Brain pericyte (primary cell): ENCODE data around the gene CDKN2B.

Experiments used
- DNase-seq: peaks from one replicate; pipeline ENCODE4 v3.0.0-alpha.2; 2012; ENCODE audit warnings: low read depth, low spot score

Gene CDKN2B

DNA sequence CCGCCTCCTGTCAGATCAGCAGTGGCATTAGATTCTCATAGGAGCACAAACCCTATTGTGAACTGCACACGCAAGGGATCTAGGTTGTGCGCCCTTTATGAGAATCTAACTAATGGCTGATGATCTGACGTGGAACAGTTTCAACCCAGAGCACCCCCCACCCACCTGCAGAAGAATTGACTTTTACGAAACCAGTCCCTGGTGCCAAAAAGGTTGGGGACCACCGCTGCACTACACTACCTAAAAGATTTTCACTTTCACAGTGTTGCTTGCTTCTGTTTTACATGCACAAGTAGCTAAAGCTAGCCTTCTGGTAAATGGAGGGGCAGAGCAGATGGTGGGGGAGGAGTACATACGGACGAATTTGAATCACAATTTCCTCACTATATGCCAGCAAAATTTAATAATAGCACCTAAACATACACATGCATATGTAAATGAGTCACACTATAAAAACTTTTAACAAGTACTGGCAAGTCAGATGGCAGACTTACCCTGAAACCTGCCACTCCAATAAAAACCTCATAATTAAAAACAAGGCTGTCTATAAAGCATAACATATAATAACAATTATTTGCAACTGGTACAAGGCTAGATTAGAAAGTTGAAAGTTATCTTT is 24.0 kb upstream of the CDKN2B start:
- no peak for DNase-seq

DNA sequence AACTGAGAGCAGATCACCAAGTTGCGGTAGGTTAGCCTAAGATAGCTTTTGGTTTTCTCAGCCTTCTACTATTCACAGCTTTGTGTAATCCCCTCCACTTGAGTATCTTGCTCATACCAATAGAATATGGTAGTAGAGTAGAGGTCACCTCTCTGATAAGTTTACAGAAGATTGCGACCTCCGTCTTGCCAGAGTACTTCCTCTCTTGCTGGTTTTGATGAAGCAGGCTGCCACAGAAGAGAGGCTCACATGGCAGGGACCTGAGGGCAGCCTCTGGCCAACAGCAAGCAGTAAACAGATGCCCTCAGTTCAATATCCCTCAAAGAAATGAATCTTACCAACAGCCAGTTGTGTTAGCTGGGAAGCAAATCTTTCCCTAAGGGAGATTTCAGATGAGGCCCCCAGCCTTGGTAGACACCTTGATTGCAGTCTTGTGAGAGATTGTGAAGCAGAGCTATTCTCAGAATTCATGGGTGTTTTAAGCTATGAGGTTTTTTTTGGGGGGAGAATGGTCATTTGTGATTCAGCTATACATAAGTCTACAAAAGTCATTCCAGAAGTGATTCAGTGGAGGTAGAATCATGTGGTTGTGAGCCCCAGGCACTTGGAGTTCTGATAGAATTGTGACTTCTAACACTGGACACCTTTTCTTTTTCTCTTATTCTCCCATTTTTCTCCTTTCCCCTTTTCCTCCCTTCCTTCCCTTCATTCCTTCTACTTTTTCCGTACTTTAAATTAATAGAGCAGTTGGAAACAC is 22.7 kb upstream of the CDKN2B start:
- DNase-seq: no peak

GRCh38 chr9:22030101-22030598 is 21.0 kb upstream of the CDKN2B start:
- DNase-seq: peak; percentile 27

GRCh38 chr9:22029231-22029630 is 20.1 kb upstream of the CDKN2B start:
- no peak for DNase-seq

DNA sequence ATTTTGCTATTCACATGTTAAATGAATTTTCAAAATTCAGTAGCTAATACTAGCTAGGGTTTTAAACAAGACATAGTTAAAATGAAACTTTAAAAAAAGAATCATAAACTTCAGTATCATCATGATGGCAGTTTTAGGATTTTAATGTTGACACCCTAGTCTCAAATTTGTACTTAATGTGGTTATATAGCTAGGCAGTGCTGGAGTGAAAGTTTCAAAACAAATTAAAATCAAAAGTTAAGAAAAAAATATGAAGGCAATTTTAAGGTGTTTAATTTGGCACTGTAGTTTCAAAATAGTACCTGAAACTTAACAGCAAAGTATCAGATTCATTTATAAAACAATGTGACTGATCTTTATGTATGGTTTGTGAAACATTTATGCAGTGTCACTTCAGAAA is 19.3 kb upstream of the CDKN2B start:
- no peak for DNase-seq

DNA sequence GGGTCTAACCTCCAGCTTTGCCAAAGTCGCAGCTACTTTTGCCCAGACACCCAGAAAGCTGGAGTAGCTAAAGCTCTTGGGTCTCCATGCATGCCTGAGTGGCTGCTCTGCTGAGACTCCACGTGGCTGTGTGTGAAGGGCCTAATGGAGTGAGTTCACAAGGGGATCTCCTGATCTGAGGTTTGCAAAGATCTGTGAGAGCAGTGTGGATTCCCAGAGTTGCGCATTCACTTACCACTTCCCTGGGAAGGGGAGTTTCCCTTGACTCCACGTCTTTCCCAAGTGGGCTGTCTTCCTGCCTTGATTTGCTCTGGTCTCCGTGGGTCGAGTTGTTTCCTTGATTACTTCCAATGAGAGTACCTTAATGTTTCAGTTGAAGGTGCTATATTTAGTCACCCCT is 17.6 kb upstream of the CDKN2B start:
- DNase-seq: no peak

DNA sequence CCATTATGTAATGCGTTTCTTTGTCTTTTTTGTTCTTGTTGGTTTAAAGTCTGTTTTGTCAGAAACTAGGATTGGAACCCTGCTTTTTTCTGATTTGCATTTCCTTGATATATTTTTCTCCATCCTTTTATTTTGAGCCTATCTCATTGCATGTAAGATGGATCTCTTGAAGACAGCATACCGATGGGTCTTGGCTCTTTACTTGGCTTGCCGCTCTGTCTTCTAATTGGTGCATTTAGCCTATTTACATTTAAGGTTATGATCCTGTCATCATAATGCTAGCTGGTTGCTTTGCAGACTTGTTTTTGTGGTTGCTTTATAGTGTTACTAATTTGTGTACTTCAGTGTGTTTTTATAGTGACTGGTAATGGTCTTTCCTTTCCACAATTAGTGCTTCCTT is 13.3 kb upstream of the CDKN2B start:
- no peak for DNase-seq

DNA sequence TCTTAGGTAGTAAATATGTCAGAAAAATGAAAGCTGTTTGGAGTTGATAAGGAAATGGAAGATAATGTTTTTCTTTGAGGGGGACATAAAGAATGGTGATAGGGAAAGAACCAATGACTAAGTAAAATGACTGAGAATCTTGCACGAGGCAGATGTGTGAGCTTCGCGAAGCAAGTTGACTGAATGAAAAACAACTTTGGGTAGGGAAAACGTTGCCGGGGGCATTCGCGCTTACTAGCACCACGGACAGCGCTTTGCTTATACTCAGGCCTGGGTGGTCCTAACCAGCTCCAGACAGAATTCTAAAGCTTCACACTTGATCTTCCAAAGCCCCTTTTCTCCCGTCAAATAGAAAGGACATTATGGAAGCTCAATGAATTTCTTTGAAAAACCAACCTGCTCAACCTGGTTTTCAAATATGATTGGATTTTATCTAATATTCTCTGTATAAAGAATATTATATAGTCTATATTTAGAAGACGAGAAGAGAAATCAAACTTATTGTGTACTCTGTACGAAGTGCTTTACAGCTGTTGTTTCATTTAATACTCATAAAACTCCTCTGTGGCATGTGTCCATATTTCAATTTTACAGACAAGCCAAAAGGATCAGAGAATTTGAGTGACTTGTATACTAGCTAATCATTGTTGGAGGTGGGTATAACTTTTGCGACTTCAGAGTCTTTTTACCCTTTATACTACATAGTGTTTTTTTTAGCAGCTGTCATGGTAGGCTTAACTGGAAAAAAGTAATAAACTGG is 1.9 kb upstream of the CDKN2B start:
- no peak for DNase-seq

- no peak for DNase-seq
Observed at GRCh38 chr9:22009506-22009867, 382 bp upstream of the CDKN2B start.

GRCh38 chr9:22008384-22008716 is 755 bp downstream of the CDKN2B start:
- no peak for DNase-seq

DNA sequence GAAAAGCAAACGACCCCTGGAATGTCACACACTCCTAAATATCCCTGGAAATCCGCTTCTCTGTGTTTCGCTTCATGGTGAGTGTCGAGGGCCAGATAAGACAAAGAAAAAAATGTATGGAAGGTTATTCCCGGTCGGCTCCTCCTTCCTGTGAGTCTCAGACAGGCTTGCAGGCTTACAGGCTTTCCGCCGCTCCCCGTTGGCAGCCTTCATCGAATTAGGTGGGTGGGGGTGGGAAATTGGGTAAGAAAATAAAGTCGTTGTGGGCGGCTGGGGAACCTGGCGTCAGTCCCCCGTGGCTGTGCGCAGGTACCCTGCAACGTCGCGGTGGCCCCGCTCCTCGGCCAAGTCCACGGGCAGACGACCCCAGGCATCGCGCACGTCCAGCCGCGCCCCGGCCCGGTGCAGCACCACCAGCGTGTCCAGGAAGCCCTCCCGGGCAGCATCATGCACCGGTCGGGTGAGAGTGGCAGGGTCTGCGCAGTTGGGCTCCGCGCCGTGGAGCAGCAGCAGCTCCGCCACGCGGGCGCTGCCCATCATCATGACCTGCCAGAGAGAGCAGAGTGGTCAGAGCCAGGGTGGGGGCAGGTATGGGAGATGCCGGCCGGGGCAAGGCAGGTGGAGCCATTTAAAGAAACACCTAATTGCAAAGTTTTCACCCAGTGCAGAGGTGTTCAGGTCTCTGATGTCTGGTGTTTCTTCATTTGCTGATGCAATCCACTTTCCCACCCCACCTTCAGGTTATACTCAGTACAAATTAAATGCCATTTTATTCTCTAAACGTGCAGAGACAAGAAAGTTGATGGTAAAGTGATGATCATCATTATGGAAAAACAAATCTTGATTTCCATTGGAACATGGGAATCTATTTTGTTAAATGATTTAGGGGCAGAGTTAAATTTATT is 3.2 kb downstream of the CDKN2B start:
- no peak for DNase-seq

DNA sequence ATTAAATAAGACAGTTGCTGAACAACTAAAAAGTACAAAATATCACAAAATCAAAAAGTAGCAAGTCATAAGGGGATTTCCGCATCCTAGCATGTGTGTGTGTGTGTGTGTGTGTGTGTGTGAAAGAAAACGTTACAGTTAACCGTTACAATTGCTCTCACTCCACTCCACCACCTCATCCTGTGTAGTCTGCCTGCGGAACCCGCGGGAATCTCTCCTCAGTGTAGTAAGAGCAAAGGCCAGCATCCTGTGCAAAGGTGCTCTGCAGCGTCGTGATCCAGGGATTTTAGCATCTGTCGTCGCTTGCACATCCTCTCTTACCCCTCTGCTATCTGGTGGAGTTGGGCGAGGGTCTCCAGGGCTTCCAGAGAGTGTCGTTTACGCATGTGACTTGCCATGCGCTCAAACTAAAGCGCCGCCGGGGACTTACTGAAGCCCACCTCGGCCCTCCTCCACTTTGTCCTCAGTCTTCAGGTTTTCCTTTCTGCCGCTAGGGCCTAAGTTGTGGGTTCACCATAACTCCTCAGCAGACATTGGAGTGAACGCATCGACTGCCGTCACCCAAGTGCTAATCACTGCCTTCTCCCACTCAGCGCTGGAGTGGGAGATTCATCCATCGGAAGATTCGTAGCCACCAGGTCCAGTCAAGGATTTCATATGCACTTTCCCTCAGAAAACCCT is 3.9 kb downstream of the CDKN2B start:
- DNase-seq: no peak

DNA sequence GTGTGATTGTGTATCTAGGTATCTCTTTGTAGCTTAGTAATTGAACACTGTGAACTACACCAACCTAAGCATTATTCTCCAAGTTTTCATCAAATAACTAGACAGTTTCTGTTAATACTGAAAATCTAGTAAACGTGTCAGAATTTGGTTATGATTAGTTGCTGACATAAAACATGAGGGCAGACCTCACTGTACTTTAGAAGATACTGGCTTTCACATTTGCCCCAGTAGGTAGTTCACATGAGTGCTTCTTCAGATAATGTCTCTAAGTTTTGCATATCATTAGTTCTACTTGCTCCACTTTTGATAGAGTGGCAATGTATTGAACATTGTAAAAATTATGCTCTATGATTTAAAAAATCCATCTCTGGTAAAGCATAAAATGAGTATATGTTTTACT is 7.1 kb downstream of the CDKN2B start:
- DNase-seq: no peak

GRCh38 chr9:21998026-21998425 is 11.1 kb downstream of the CDKN2B start:
- DNase-seq: no peak

DNA sequence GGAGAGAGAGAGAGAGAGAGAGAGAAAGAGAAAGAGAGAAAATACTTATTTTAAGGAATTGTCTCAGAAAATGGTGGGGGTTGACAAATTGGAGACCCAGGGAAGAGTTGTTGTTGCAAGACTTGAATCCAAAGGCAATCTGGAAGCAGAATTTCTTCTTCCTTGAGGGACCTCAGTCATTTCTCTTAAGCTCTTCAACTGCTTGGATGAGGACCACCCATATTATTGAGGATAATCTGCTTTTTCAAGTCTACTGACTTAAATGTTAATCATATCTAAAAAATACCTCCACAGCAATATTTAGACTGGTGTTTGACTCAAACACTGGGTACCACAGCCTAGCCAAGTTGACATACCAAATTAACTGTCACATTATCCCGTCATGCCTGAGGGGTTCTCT is 11.6 kb downstream of the CDKN2B start:
- DNase-seq: no peak

DNA sequence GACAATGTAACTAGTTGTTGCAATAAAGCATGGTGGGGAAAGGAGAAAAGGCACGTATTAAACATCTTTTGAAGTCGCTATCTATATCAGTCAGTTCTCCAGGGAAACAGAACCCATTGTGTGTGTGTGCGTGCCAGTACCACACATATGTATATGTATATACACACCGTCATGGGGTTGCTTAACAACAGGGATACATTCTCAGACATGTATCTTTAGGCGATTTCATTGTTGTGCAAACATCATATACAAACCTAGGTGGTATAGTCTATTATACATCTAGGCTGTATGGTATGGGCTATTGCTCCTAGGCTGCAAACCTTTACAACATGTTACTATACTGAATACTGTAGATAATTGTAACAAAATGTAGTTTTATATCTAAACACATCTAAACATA is 12.2 kb downstream of the CDKN2B start:
- DNase-seq: no peak

GRCh38 chr9:21996438-21996837 is 12.7 kb downstream of the CDKN2B start:
- no peak for DNase-seq

- no peak for DNase-seq
Observed at GRCh38 chr9:21995666-21996398, 13.3 kb downstream of the CDKN2B start.

GRCh38 chr9:21995006-21995665 is 14.0 kb downstream of the CDKN2B start:
- no peak for DNase-seq

GRCh38 chr9:21994556-21995005 is 14.5 kb downstream of the CDKN2B start, which contains the start of gene CDKN2B-AS1:
TSS of gene CDKN2B-AS1 (plus strand) at chr9:21994791.
- DNase-seq: no peak
